GM15510 (cell line): ENCODE results near the gene LTA4H.
A peak's percentile ranks its signal among the peaks of the same experiment; 100 is the strongest.

ENCODE experiments used
- POLR2A ChIP-seq: IDR thresholded peaks from 3 replicates; pipeline ENCODE4 v1.6.1; 2011; ENCODE audit warnings: borderline replicate concordance; ENCODE audit not compliant: insufficient read length; ENCODE audit errors: extremely low read depth

Gene LTA4H

DNA sequence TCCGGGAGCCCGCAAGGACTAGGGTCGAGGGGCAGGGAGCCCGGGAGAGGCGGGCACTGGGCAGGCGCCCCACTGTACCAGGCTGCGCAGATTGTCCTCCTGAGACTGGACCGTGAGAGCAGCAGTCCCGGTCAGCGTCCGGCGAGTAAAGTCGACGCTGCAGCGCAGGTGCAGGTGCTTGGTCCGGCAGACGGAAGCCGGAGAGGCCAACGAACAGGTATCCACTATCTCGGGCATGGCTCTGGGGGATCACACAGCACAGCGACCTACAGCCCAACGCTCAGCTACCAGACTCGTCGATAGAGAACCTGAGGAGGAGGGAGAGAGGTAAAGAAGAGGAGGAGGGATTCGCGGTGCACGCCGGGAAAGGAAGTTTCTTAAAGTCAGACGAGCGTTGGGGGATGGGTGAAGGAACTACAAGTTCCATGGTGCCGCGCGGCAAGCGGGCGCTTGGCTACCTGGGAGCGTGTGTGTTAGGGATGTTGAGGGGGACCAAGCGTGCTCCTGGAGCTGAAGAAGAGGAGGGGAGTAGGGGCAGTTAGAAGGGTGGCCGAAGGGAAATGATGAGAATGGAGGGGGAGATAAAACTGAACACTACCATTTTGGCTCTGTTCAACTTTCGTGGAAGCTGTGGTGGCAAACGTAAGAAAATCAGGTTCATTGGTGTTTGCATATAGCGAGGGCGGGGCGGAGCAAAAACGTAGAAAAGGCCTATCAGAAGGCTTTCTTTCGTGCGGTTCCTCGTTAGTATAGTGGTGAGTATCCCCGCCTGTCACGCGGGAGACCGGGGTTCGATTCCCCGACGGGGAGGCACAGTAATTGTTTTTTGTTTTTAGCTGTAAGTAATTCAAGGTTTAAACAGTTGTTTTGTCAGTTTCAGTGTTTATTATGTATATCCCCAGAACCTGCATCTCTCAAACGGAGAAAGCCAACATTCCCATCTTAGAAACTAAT lies at the start of gene LTA4H:
Gene LTA4H, minus strand, starts transcription at position 305 of the 954 bp plus-strand sequence. Its CDS starts 68 bp downstream, at position 237.
- peak; percentile 85 for TF ChIP-seq POLR2A

DNA sequence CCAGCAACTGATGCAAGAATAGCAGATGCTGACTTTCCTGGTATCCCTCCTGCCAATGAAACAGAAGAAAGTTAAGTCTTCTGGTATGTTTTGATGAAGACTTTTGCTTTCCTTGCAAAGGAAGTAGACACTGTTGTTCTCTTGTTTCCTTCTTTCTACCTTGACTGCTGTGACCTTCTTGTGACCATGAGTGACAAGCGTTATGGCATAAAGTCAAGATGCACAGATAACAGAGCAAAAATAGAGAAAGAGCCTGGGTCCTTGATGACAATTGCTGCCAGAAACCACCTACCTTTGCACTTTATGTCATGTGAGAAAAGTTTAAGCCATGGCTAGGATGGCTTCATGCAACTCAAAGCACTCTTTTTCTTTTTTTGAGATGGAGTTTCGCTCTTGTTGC lies 49.2 kb upstream of the LTA4H start:
- TF ChIP-seq POLR2A: no peak

DNA sequence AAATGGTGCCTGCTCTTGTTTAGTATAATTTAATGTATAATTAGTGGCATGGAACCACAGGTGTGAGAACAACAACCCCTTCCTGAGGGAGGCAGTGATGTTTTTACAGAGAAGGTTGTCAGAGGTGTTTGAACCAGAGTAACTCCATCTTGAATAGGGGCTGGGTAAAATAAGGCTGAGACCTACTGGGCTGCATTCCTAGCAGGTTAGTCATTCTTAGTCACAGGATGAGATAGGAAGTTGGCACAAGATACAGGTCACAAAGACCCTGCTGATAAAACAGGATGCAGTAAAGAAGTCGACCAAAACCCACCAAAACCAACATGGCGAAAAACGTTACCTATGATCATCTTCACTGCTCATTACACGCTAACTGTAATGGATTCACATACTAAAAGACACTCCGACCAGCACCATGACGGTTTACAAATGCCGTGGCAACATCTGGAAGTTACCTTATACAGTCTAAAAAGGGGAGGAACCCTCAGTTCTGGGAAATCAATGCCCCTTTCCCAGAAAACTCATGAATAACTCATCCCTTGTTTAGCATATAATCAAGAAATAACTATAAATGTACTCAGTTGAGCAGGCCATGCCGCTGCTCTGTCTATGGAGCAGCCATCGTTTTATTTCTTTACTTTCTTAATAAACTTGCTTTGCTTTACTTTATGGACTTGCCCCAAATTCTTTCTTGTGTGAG lies 47.8 kb upstream of the LTA4H start:
- no peak for TF ChIP-seq POLR2A

DNA sequence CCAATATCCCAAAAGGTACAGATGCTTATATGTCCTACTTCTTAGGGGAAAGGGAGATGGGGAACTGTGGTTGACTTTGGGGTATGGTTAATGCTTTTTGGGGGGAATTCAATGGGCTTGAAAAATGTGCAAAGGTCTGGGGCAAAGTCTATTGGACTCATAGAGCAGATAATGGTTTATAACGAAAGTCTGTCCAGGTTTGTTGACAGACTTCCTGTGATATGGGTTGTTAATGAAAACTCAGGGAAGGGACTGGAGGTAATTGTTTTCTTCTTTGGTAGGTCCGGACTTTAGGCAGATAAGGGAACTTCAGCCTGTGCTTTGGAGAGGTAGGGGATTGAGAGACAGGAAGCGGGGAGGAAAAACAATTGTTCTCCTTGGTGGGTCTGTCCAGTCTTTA lies 46.2 kb upstream of the LTA4H start:
- no peak for TF ChIP-seq POLR2A

DNA sequence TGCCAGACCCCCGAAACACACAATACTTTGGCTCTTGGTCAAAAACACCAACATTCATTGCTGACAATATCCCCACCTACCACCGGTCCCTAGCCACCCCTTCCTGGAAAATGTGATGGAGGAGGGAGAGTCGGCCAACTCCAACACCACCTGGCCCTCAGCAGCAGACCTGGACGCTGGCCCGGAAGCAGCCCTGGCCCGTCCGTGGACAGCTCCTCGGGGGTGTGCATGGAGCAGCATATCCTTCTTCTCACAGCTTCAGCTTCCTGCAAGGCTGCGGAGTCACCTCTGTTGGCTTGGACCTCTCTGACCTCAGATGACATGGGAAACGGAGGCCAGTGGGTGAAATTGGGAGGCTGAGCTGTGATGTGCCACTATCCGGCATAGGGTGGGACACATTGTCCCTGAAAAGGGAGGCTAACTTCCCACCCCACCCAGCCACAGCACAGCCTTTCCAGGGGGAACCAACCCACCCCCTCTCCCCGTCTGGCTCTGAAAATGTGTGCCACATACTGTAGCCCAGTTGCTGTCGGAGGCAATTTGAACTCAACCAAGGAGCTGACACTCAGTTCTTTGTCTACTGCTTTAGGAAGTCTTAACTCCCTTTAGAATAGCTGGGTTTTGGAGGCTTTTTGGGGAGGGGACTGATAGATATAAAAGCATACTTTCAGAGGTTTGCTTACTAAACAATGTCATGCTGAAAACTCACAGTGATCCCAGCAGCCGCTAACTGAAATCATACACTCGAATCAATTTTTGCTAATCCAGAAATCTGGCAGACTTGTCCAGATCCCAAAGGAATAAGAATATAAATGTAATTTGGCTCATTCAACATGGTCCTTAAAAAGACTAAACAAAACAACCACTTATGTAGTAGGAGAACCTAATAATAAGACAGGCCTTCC lies 43.1 kb upstream of the LTA4H start:
- TF ChIP-seq POLR2A: no peak

DNA sequence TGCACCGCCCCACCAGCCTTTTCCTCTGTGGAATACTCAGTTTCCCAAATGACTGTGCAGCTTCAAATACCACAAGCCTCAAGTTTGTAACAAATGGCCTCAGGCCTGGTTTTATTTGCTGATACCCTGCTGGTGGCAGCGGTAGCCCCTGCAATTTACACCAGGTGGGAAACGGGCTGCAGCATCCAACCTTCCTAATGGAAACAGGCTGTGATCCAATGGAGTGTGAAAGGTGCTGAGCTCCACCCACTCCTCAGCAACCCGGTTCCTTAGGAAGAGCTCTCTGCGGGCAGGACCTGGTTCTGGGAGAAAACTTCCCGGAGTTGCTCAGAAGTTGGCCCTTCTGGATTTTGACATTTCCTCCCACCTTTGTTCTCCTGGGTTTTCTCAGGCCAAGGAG lies 41.7 kb upstream of the LTA4H start:
- TF ChIP-seq POLR2A: no peak

DNA sequence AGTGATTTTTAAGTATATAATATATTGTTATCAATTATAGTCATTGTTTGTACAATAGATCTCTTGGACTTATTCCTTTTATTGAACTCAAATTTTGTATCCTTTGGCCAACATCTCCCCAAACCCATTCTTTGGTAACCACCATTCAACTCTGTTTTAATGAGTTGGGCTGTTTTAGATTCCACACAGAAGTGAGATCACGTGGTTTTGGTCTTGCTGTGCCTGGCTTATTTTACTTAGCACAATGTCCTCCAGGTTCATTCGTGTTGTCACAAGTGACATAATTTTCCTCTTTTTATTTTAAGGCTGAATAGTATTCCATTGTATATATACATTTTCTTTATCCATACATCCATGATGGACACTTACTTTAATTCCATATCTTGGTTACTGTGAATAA lies 40.2 kb upstream of the LTA4H start:
- no peak for TF ChIP-seq POLR2A

DNA sequence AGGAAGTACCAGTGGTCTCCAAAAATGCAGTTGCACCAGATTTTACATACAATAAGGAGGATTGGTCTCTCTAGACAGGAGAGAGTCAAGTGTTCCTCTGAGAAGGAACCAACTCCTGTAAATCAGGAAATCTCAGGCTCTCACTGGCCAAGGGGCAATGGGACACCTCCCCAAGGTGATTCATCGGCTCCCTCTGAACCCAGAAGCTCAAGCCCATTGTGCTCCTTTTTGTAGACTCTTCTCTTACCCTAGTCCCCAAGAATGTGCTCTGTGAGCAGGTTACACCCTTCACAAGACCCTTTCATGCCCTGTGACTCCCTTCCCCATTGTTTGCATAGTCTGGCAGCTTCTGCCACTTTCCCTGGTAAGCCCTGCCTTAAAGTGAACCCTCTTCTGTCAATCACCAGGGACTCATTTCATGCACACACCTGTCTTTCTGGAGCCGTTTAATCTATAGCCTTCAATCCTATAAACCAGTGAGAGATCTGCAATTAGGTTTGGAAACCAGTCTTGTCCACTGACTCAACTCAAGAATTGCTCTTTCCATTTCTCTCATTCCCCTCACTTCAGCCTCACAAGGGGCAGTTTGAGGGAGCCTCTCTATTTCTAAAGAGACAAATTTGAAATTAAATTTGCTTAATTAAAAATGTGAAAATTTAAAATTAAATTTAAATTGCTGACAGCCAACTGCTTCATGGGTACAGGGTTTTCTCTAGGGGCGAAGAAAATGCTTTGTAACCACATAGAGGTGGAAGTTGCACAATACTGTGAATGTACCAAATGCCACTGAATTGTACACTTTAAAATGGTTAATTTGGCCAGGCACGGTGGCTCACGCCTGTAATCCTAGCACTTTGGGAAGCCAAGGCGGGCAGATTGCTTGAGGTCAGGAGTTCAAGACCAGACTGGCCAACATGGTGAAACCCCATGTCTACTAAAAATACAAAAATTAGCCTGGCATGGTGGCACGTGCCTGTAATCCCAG lies 38.3 kb upstream of the LTA4H start:
- TF ChIP-seq POLR2A: no peak

DNA sequence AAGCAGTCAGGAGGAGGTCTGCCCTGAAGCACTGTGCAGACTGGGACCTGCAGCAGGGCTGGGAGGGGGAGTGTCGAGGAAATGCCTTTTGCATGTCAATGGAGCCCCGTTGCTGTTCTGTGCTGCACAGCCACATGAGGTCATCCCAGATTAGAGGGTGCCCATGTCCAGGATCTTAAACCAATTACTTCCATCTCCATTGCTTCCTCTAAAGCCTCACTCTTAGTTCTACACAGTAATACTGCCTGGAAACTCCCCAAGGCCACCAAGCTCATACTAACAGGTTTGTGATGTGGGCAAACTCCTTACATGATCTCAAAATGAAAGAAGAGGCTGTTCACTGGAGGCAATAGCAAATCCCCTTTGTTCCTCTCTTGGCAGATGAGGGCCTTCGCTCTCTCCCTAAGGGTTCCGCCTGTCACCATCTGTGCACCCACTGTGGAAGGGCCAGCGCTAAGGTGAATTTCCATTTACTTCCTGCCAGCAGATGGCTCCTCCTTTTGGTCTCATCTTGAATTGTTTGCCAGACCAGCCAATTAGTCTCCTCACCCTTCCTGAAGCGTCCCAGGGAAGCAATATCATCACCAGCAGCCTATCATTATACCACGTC lies 35.4 kb upstream of the LTA4H start:
- no peak for TF ChIP-seq POLR2A

DNA sequence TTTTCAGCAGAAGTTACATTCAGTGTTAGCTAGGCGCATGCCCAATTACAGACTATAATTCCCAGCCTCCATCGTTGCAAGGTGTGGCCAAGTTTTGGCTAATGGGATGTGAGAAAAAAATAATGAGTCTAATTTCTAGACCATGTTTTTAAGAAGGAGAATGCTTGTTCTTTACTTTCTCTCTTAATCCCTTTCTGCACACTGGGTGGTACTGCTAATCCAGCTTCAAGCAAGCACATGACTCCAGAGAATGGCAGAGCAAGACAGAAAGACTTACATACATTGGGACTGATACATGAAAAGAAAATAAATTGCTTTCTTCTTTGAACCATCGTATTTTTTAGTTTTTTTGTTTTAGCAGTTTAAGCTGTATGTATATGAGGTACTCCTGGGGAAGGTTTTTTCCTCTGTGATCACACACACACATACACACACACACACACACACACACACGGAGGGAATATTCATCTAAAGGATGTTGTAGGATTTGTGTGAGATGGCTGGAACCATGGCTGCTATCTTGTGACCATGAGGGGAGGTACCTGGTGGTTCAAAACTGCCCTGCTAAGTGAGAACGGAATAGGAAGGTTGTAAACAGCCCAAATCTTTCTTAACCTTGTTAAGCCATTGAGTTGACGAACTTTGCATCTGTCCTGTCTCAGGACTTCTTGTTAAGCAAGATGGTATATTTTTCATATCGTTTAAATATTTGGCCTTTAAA lies 34.3 kb upstream of the LTA4H start:
- no peak for TF ChIP-seq POLR2A

DNA sequence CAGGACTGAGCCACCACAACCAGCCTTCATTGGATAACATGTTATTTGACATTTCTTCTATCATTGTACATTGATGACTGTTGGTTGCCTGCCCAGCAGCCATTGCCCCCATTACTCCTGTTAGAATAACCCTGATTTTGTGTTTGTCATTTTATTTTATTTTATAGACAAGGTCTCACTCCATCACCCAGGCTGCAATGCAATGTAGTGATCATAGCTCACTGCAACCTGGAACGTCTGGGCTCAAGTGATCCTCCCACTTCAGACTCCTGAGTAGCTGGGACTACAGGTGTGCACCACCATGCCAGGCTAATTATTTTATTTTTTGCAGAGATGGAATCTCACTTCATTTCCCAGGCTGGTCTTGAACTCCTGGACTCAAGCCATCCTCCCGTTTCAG lies 33.2 kb upstream of the LTA4H start:
- no peak for TF ChIP-seq POLR2A

DNA sequence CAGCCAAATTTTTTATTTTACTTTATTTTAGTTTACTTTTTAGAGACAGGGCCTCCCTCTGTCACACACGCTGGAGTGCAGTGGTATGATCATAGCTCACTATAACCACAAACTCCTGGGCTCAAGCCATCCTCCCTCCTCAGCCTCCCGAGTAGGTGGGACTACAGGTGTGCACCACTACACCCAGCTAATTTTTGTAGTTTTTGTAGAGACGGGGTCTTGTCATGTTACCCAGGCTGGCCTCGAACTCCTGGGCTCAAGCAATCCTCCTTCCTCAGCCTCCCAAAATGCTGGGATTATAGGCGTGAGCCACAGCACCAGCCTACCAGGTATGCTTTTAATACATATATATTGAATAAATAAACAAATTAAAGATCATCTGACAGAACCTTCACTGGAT lies 32.7 kb upstream of the LTA4H start:
- no peak for TF ChIP-seq POLR2A

DNA sequence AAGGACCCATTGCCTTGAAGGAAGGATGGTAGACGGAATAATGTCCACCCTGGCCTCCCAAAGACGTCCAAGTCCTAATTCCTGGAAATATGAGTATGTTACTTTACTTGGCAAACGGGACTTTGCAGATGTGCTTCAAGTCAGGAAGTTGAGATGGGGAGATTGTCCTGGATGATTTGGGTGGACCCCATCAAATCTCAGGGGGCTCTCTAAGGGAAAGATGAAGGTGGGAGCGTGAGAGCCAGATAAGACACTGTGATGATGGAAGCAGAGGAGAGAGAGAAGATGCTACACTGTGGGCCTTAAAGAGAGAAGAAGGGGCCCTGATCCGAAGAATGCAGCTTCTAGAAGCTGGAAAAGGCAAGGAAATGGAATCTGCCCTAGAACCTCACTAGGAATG lies 29.6 kb upstream of the LTA4H start:
- no peak for TF ChIP-seq POLR2A
